NCI-H2171 (cell line): Measurements from ENCODE around the gene CELA2B.

ENCODE experiments used
- DNase-seq: peaks from one replicate; lab custom pipeline; 2025; lab: John Stamatoyannopoulos, UW

The CELA2B gene

DNA sequence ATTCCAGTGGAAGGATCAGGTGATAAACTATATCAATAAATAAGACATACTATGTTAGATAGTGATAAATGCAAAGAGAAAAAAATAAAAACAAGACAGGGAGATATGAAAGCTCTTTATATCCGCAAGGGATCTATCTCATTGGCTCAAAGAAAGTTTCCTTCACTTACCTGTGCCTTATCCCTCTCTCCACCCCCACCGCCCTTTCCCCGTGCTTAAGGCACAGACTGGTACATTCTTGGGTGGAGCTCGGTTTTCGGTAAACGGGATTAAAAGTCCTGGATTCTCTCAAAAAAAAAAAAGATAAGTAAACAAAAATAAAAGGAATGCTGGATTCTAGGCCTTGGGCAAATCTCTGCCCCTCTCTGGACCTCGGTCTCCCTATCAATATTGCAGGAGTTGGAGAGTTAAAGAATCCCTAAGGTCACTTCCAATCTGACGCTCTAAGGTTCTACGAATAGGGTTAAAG, 50.2 kb downstream of the CELA2B start:
- DNase-seq = no peak

DNA sequence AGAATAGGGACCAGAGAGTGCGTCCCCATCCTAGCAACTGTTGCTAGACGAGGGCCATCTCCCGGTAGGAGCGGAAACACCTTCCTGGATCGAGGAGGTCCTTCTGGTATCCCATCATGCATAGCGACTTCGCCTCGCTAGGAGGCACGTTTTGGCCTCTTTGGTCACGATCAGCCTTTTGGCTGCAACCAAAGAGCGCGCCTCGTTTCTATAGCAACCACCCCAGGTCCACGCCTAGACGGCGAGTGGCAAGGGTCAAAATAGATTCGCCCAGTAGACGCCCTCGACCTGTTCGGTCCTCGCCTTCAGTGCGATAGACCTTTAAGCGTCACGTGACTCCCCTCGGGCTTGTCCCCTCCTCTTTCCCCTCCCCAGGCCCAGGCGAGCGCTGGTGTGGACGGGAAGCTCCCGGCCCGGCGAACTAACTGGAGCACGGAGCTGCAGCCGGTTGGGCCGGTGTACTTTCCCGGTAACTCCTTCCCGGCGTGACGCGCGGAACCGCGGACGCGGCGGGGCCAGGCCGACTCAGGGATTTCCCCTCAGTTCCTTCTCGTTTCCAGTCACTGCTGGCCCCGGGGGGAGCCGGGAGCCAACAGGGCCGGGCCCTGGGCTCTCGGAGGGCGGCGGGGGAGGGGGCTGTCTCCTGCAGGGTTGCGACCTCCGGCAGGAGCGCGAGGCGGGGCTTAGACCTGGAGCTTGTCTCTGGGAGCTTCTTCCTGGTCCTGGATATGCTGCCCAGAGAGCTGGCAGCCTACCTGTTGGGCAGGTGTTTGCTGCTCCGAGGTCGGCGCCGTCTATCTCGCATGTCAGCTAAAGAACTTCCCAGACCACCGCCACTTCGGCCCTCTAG, 50.8 kb downstream of the CELA2B start, which contains the start of gene DNAJC16:
TSS of gene DNAJC16 (plus strand) at position 359 of the 850 bp plus-strand sequence. CDS start 2,258 bp downstream, outside the sequence.
- DNase-seq = peak; percentile 99

DNA sequence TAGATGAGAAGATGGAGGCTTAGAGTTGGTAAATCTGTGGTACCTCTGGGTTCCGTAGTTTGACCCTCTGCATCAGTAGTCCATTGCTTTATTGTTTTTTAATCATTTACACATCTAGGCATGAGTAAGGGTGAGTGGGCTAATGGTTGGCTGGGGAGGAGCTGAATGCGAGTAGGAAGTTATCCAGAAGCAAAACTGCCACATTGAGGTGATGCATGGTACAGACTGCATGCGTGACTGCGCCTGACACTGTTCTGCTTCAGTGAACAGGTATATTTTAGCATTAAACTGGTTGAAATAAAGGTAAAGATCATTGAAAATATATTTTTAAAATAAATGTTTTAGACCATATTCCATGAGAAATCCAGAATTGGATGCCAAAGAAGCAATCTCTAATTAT, 55.1 kb downstream of the CELA2B start:
- DNase-seq = no peak

DNA sequence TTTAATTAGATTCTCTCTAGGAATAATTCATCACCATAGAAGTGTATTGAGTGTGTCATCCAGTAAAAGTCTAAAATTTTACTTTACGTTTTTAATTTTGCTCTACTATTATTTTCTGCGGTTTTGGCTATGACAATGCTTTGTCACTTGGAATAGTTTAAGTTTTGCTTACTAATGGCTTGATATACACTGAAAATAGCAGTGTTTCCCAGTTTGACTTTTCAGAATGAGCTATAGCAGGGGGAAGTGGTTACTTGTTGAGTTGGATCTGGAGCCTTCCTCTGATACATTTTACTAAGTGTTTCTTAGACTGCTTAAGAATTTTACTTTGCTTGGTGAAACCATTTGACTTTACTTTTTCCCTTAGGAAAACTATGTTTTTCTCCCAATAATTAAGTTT, 55.8 kb downstream of the CELA2B start:
- DNase-seq = no peak

DNA sequence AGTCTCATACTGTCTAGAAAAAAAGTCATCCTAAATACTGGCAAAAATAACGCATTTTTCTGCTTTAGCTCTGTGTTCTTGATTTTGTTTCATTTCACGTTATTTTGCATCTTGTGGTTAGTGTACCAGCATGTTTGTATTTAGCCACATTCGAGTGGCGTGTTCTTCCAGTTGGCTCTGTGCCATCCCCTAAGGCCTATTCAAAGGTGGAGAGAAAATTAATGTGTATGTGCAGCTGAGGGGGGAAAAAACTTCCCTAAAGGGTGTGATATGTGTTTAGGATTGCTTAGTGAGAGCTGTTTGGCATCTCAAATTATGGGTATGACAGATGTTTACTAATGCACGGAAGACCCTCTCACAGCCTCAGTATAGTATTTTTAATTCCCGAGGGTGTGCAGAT, 62.9 kb downstream of the CELA2B start:
- no peak for DNase-seq

DNA sequence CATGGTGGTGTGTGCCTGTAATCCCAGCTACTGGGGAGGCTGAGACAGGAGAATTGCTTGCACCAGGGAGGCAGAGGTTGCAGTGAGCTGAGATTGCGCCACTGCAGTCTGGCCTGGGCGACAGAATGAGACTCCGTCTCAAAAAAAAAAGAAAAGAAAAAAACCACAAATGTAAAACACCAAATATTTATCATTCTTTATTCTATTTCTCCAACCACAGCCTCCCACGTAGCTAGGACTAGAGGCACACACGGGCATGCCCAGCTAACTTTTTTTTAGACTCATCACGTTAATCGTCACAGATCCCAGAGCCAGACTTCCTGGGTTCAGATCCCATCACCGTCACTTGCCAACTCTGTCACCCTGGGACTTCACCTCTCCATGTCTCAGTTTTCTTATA, 64.3 kb downstream of the CELA2B start:
- DNase-seq = no peak
